Fibroblast of pulmonary artery (primary cell): ENCODE results near the gene PLD5.
"Not testable (repeated sequence)": the region's sequence is repeated elsewhere in the genome, so short reads cannot be mapped to it uniquely, and the experiment has no call there.

ENCODE experiments used
- DNase-seq: peaks from one replicate; pipeline ENCODE4 v3.0.0-alpha.2; 2010; ENCODE audit warnings: low read depth
- H3K4me3 ChIP-seq: replicated peaks from 2 replicates; pipeline ENCODE4 v1.5.1; 2011; ENCODE audit warnings: low read depth, mild to moderate bottlenecking, control low read depth, low read length, moderate library complexity
- TF ChIP-seq, protein P1 (sequence below): IDR thresholded peaks from 2 replicates; pipeline ENCODE4 v1.5.1; 2011; ENCODE audit warnings: mild to moderate bottlenecking, control low read depth, low read length, inconsistent platforms; ENCODE audit errors: missing control alignments

The PLD5 gene

DNA sequence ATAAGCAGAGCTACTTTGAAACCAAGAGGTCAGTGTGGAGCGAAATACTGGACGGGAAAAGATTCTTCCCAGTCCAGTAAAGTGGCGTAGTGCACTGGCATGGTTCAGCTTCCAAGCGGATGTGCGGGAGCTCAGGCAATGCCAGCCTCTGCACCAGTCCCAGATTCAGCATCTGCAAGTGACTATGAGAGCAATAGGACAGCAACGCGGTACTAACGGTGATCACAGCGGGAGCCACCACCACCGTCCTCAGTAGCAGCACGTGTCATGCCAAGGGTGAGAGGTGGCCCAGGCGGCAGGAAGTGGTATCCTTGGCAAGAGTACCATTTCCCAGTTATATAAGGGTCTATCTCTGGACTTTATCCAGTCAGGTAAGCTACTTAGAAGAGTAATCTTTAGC, 17.8 kb downstream of the PLD5 start:
- H3K4me3 ChIP-seq, result no peak overlapping the region
- DNase-seq, result no peak
- TF ChIP-seq, protein P1, sequence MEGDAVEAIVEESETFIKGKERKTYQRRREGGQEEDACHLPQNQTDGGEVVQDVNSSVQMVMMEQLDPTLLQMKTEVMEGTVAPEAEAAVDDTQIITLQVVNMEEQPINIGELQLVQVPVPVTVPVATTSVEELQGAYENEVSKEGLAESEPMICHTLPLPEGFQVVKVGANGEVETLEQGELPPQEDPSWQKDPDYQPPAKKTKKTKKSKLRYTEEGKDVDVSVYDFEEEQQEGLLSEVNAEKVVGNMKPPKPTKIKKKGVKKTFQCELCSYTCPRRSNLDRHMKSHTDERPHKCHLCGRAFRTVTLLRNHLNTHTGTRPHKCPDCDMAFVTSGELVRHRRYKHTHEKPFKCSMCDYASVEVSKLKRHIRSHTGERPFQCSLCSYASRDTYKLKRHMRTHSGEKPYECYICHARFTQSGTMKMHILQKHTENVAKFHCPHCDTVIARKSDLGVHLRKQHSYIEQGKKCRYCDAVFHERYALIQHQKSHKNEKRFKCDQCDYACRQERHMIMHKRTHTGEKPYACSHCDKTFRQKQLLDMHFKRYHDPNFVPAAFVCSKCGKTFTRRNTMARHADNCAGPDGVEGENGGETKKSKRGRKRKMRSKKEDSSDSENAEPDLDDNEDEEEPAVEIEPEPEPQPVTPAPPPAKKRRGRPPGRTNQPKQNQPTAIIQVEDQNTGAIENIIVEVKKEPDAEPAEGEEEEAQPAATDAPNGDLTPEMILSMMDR, result no peak

GRCh38 chr1:242489545-242489944, 35.0 kb downstream of the PLD5 start:
- TF ChIP-seq, protein P1, result no peak
- no peak for DNase-seq
- H3K4me3 ChIP-seq, result no peak overlapping the region

DNA sequence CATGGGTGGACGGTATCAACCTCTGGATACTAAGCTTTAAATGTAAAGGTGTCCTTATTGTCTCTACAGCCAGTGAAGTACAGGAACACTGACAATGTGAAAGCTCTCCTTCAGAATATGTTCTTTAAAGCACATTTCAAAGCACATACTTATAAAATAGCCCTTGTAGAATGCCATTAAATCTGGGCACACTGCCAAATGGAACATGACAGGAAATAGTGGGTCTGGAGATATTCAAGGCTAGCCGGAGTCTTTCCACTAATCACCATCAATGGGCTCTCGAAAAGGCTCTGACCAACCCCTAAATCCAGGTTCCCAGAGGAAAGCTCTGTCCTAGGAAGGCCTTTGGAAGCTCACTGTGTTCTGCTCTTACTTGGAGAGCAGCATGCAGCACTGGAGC, 46.6 kb downstream of the PLD5 start:
- TF ChIP-seq, protein P1, result no peak
- no peak for DNase-seq

GRCh38 chr1:242470774-242471173, 53.7 kb downstream of the PLD5 start:
- DNase-seq, result no peak
- TF ChIP-seq, protein P1, result no peak
- H3K4me3 ChIP-seq, result no peak overlapping the region

More for the DNA sequence above, 46.6 kb downstream of the PLD5 start:
- no peak overlapping the region for H3K4me3 ChIP-seq

DNA sequence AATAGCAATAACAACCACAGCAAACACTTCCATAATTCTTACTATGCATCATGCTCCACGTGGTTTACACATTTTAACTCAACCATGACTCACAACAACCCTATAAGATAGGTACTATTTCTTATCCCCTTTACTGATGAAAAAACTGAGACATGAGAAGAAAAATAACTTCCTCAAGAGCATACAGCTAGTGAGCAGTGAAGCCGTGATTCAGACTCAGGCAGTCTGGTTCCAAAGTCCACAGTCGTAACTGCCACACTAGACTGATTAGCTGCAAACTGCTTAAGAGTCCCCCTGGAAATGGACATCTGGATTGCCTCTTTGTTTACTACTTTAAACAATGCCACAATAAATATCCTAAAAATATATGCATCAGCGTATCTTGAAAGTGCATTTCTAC, 55.7 kb downstream of the PLD5 start:
- no peak for DNase-seq
- TF ChIP-seq, protein P1, result no peak
- no peak overlapping the region for H3K4me3 ChIP-seq

- TF ChIP-seq, protein P1, result peak; percentile 47
- DNase-seq, result peak; percentile 40
- no peak overlapping the region for H3K4me3 ChIP-seq
These were observed 56.8 kb downstream of the PLD5 start for GRCh38 chr1:242467556-242468145.

GRCh38 chr1:242462867-242463266, 61.6 kb downstream of the PLD5 start:
- H3K4me3 ChIP-seq, result no peak overlapping the region
- TF ChIP-seq, protein P1, result no peak
- no peak for DNase-seq

GRCh38 chr1:242459740-242460139, 64.8 kb downstream of the PLD5 start:
- not testable (repeated sequence) for H3K4me3 ChIP-seq, DNase-seq
